GM12873 (cell line): Measurements from ENCODE around the gene GMNC.

Experiments used
- CTCF ChIP-seq: IDR thresholded peaks from 2 replicates; pipeline ENCODE4 v1.5.1; 2012; ENCODE audit warnings: low read depth, mild to moderate bottlenecking, moderate library complexity, low read length, control low read depth; ENCODE audit not compliant: insufficient read depth; ENCODE audit errors: missing control alignments

Gene GMNC, protein sequence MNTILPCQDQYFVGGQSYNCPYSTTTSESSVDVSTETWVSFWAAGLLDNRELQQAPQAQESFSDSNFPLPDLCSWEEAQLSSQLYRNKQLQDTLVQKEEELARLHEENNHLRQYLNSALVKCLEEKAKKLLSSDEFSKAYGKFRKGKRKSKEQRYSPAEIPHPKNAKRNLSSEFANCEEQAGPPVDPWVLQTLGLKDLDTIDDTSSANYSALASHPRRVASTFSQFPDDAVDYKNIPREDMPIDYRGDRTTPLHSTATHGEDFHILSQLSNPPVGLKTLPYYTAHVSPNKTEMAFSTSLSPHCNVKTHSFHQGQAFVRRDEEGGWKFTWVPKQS

DNA sequence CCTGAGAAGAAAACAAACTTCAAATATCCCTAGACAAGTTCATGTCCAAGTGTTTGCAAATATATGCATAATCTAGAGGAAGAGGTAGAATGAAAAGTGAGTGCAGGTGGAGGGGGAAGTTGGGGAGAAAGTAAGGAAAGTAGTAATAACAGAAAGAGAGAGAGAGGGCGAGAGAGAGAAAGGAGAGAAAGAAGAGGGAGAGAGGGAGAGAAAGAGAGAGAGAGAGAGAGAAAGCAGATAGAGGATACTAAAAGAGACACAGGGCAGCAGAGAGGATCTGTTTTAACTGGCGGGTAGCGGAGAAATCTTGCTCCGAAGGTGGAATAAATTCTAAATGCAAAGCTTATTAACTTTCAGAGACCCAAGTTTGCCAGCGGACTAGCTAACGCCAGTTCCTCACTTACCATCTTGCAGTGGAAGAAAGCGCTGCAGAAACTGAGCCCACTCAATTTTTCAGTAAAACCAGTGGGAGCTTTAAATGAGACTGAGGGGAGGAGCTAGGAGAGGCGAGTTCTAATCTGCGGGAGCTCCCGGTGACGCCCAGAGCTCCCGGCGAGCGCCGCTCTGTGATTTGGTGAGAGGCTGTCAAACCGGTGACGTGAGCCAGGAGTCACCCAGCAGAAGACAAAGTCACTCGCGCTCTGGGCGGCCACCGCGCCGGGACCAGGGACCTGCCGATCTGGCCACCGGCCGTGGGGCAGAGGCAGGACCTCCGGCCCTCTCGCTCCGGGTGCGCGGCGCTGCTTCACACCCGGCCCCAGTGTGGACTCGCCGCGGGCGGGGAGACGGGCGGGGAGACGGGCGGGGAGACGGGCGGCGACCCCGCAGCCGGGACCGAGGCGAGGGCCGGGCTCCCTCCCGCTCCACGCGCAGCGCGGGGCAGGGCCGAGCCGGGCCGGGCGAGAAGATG is at the start of gene GMNC:
Gene GMNC, minus strand, starts transcription at position 486 of the 910 bp plus-strand sequence. Its CDS starts 79 bp downstream, at position 407.
- no peak for TF ChIP-seq CTCF

- no peak for TF ChIP-seq CTCF
Measured at GRCh38 chr3:190911382-190911781, 48.9 kb upstream of the GMNC start.

DNA sequence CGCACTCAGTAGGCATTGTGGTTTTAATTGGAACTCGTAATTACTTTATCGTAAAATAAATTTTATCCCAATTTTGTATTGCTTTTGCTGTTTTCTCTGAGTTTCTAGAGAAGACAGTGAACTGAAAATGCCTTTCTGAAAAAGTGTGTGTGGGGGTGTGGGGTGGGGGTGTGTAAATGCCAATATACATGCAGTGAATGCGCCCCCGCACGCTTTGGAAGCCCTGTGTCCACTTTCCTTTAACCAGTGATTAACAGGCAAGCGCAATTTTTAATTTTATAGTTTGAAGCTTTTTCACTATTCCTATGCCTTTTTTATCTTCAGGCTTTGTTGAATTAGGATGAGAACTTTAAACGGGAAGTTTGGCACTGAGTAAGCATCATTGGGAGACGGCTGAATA is 47.4 kb upstream of the GMNC start:
- TF ChIP-seq CTCF = no peak

DNA sequence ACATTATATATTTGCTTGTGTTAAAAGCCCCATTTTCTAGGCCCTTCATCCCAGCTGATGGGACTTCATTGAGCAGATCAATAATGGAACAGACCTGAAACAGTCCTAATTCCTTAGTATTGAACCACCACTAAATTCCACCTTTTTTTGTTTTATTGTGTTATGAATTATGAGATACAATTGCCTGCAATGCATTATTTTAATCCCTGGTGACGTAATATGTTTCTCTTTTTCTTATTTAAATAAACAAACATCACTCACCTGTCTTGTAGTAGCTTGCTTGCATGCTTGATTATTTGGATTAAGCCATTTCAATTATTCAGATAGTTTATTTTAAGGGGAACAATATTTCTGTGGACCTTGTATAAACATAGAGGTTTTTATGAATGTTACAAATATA is 40.7 kb upstream of the GMNC start:
- TF ChIP-seq CTCF = no peak

- TF ChIP-seq CTCF = no peak
Measured at GRCh38 chr3:190902292-190902691, 39.8 kb upstream of the GMNC start.

GRCh38 chr3:190892395-190892902 is 30.0 kb upstream of the GMNC start:
- no peak for TF ChIP-seq CTCF

DNA sequence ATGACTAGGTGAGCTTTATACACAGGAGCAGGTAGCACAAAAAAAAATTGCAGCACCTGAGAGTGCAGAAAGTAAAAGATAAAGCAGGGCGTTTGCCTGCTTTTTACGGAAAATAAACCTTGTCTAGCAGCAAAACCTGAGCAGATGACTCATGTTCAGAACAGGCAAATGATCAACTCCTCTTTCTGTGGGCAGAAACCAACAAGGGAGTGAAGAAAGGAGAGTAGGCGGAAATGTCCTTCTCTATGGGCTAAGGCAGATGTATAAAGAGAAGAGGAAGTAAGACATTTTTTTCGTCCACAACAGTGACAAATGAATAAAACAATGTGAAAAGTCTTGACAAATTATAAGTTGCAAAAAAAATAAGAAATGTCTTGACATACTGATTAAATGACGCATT is 24.5 kb upstream of the GMNC start:
- no peak for TF ChIP-seq CTCF
